ENCODE results near the gene TNS3.

TNS3 gene

GRCh38 chr7:47432671-47433563, 149.0 kb downstream of the TNS3 start:
- Histone ChIP-seq H3K4me2 (ENCODE audit: low read length, poor library complexity, severe bottlenecking) (no peak overlapping the region), H4K8ac (ENCODE audit: low read length) (no peak overlapping the region), H3K4me1 (ENCODE audit: control insufficient read depth, insufficient read depth, low read depth, low read length) (peaks cover 3% of the 10 kb centered on the region), H3K9ac (ENCODE audit: low read length) (no peak overlapping the region), H3K23ac (ENCODE audit: low read length in 2 of 2) (no peak overlapping the region), H4K91ac (ENCODE audit: low read length) (no peak overlapping the region), H3K4me3 (ENCODE audit: insufficient read depth in 1 of 2, low read depth in 1 of 2, low read length in 2 of 2) (no peak overlapping the region), H3K27me3 (ENCODE audit: control insufficient read depth in 1 of 2, insufficient read depth in 1 of 2, low read length in 2 of 2) (peaks cover 0 to 10% of the 10 kb centered on the region in 2 experiments), H2AK5ac (ENCODE audit: low read length, severe bottlenecking) (no peak overlapping the region), H2BK120ac (ENCODE audit: low read depth, low read length) (no peak overlapping the region), H2BK12ac (ENCODE audit: low read length in 2 of 2) (no peak overlapping the region), H3K79me1 (replicated peaks; ENCODE audit: low read length, poor library complexity, severe bottlenecking) (peaks cover 24% of the 10 kb centered on the region), H3K27ac (ENCODE audit: low read length, poor library complexity, severe bottlenecking) (no peak overlapping the region), H3K4ac (ENCODE audit: low read depth in 1 of 2, low read length in 2 of 2) (no peak overlapping the region), H3K9me3 (ENCODE audit: control insufficient read depth, low read length) (no peaks in the 10 kb centered on the region), H3K14ac (ENCODE audit: low read length in 2 of 2) (no peak overlapping the region), H2BK5ac (ENCODE audit: low read depth, low read length, poor library complexity, severe bottlenecking) (no peak overlapping the region), H2BK15ac (ENCODE audit: low read depth, poor library complexity, severe bottlenecking) (no peak overlapping the region), H3K36me3 (ENCODE audit: control insufficient read depth in 1 of 2, insufficient read depth in 2 of 2, low read depth in 1 of 2, low read length in 2 of 2) (peaks cover 0 to 30% of the 10 kb centered on the region in 2 experiments), H2AFZ (ENCODE audit: low read depth, low read length) (no peak overlapping the region), H3K18ac (ENCODE audit: low read depth in 1 of 2, low read length in 2 of 2) (no peak overlapping the region)
- DNase-seq = no peak
- WGBS = 95% methylated on average over 17 of the region's 17 CpGs

DNA sequence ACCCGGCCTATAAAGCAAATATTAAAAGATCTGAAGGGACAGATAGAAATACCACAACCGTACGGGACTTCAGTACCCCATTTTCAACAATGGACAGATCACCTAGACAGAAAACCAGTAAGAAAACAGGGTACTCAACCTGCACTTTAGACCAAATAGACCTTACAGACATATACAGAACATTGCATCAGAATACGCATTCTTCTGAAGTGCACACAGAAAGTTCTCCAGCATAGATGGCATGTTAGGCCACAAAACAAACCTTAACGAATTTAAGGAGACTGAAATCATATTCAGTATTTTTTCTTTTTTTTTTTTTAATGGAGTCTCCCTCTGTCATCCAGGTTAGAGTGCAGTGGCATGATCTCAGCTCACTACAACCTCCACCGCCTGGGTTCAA, 151.5 kb downstream of the TNS3 start:
- 85% methylated on average over 6 of the region's 6 CpGs for WGBS
- peaks cover 25% of the 10 kb centered on the region for H3K79me1 ChIP-seq (replicated peaks; ENCODE audit: low read length, poor library complexity, severe bottlenecking)
- no peak for DNase-seq
- no peak overlapping the region for H2BK15ac ChIP-seq (ENCODE audit: low read depth, poor library complexity, severe bottlenecking)
- no peak overlapping the region for H2BK120ac ChIP-seq (ENCODE audit: low read depth, low read length)
- no peak overlapping the region for H3K27ac ChIP-seq (ENCODE audit: low read length, poor library complexity, severe bottlenecking)
- no peaks in the 10 kb centered on the region for H3K9me3 ChIP-seq (ENCODE audit: control insufficient read depth, low read length)
- peaks cover 0 to 34% of the 10 kb centered on the region in 2 experiments for H3K36me3 ChIP-seq (ENCODE audit: control insufficient read depth in 1 of 2, insufficient read depth in 2 of 2, low read depth in 1 of 2, low read length in 2 of 2)
- no peak overlapping the region for H3K4me2 ChIP-seq (ENCODE audit: low read length, poor library complexity, severe bottlenecking)
- H3K4ac ChIP-seq (ENCODE audit: low read depth in 1 of 2, low read length in 2 of 2) = no peak overlapping the region
- H2BK12ac ChIP-seq (ENCODE audit: low read length in 2 of 2) = no peak overlapping the region
- H3K27me3 ChIP-seq (ENCODE audit: control insufficient read depth in 1 of 2, insufficient read depth in 1 of 2, low read length in 2 of 2) = peaks cover 0 to 10% of the 10 kb centered on the region in 2 experiments
- no peak overlapping the region for H4K91ac ChIP-seq (ENCODE audit: low read length)
- H3K14ac ChIP-seq (ENCODE audit: low read length in 2 of 2) = no peak overlapping the region
- no peak overlapping the region for H3K18ac ChIP-seq (ENCODE audit: low read depth in 1 of 2, low read length in 2 of 2)
- no peak overlapping the region for H3K4me3 ChIP-seq (ENCODE audit: insufficient read depth in 1 of 2, low read depth in 1 of 2, low read length in 2 of 2)
- no peak overlapping the region for H3K23ac ChIP-seq (ENCODE audit: low read length in 2 of 2)
- peaks cover 3% of the 10 kb centered on the region for H3K4me1 ChIP-seq (ENCODE audit: control insufficient read depth, insufficient read depth, low read depth, low read length)
- no peak overlapping the region for H2AK5ac ChIP-seq (ENCODE audit: low read length, severe bottlenecking)
- H2AFZ ChIP-seq (ENCODE audit: low read depth, low read length) = no peak overlapping the region
- H2BK5ac ChIP-seq (ENCODE audit: low read depth, low read length, poor library complexity, severe bottlenecking) = no peak overlapping the region
- no peak overlapping the region for H4K8ac ChIP-seq (ENCODE audit: low read length)
- no peak overlapping the region for H3K9ac ChIP-seq (ENCODE audit: low read length)

DNA sequence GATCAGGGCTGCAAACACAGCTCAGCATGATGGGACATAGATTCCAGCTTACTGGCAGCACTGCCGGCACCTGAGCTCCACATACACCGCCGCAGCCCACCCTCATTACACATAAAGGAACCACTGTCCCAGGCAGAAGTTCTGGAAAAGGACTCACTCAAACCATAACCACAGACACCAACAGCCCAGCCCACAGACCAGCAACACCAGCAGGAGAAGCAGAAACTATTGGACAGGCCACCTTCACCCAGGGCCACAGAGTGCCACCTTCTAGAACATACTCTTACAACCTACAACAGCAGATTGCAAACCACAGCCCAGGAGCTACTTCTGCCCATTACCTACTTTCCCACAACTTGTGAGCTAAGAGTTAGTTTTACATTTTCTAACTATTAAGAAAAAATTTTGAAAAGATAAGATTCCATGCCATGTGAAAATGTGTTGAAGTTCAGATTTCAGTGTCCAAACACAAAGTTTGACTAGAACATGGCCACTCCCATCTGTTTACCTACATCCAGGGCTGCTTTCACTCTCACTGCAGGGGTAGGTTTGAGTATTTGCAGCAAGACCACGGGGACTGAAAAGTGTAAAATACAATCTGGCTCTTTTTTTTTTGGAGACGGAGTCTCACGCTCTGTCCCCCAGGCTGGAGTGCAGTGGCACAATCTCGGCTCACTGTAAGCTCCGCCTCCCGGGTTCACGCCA, 153.0 kb downstream of the TNS3 start:
- Histone ChIP-seq H2AFZ (ENCODE audit: low read depth, low read length) (no peak overlapping the region), H3K4ac (ENCODE audit: low read depth in 1 of 2, low read length in 2 of 2) (no peak overlapping the region), H3K23ac (ENCODE audit: low read length in 2 of 2) (no peak overlapping the region), H3K4me1 (ENCODE audit: control insufficient read depth, insufficient read depth, low read depth, low read length) (peaks cover 3% of the 10 kb centered on the region), H2BK12ac (ENCODE audit: low read length in 2 of 2) (no peak overlapping the region), H3K27me3 (ENCODE audit: control insufficient read depth in 1 of 2, insufficient read depth in 1 of 2, low read length in 2 of 2) (peaks cover 0 to 10% of the 10 kb centered on the region in 2 experiments), H2BK120ac (ENCODE audit: low read depth, low read length) (no peak overlapping the region), H4K8ac (ENCODE audit: low read length) (no peak overlapping the region), H2AK5ac (ENCODE audit: low read length, severe bottlenecking) (no peak overlapping the region), H3K9me3 (ENCODE audit: control insufficient read depth, low read length) (no peaks in the 10 kb centered on the region), H3K4me3 (ENCODE audit: insufficient read depth in 1 of 2, low read depth in 1 of 2, low read length in 2 of 2) (no peak overlapping the region), H3K4me2 (ENCODE audit: low read length, poor library complexity, severe bottlenecking) (no peak overlapping the region), H3K18ac (ENCODE audit: low read depth in 1 of 2, low read length in 2 of 2) (no peak overlapping the region), H3K9ac (ENCODE audit: low read length) (no peak overlapping the region), H2BK5ac (ENCODE audit: low read depth, low read length, poor library complexity, severe bottlenecking) (no peak overlapping the region), H3K14ac (ENCODE audit: low read length in 2 of 2) (no peak overlapping the region), H2BK15ac (ENCODE audit: low read depth, poor library complexity, severe bottlenecking) (no peak overlapping the region), H3K27ac (ENCODE audit: low read length, poor library complexity, severe bottlenecking) (no peak overlapping the region), H3K36me3 (ENCODE audit: control insufficient read depth in 1 of 2, insufficient read depth in 2 of 2, low read depth in 1 of 2, low read length in 2 of 2) (peaks cover 0 to 38% of the 10 kb centered on the region in 2 experiments), H3K79me1 (replicated peaks; ENCODE audit: low read length, poor library complexity, severe bottlenecking) (peaks cover 22% of the 10 kb centered on the region), H4K91ac (ENCODE audit: low read length) (no peak overlapping the region)
- 92% methylated on average over 5 of the region's 10 CpGs for WGBS
- DNase-seq = no peak

- H3K4ac ChIP-seq (ENCODE audit: low read depth in 1 of 2, low read length in 2 of 2) = no peak overlapping the region
- no peak overlapping the region for H3K9ac ChIP-seq (ENCODE audit: low read length)
- H3K27me3 ChIP-seq (ENCODE audit: control insufficient read depth in 1 of 2, insufficient read depth in 1 of 2, low read length in 2 of 2) = peaks cover 0 to 9% of the 10 kb centered on the region in 2 experiments
- no peak overlapping the region for H3K18ac ChIP-seq (ENCODE audit: low read depth in 1 of 2, low read length in 2 of 2)
- H2BK12ac ChIP-seq (ENCODE audit: low read length in 2 of 2) = no peak overlapping the region
- H3K4me1 ChIP-seq (ENCODE audit: control insufficient read depth, insufficient read depth, low read depth, low read length) = peaks cover 4% of the 10 kb centered on the region
- no peak overlapping the region for H4K8ac ChIP-seq (ENCODE audit: low read length)
- no peak overlapping the region for H3K23ac ChIP-seq (ENCODE audit: low read length in 2 of 2)
- no peak overlapping the region for H2AFZ ChIP-seq (ENCODE audit: low read depth, low read length)
- DNase-seq = no peak
- no peak overlapping the region for H3K14ac ChIP-seq (ENCODE audit: low read length in 2 of 2)
- no peak overlapping the region for H3K4me2 ChIP-seq (ENCODE audit: low read length, poor library complexity, severe bottlenecking)
- 93% methylated on average over 12 of the region's 12 CpGs for WGBS
- H3K27ac ChIP-seq (ENCODE audit: low read length, poor library complexity, severe bottlenecking) = no peak overlapping the region
- no peak overlapping the region for H4K91ac ChIP-seq (ENCODE audit: low read length)
- H2BK15ac ChIP-seq (ENCODE audit: low read depth, poor library complexity, severe bottlenecking) = no peak overlapping the region
- no peak overlapping the region for H2BK5ac ChIP-seq (ENCODE audit: low read depth, low read length, poor library complexity, severe bottlenecking)
- H3K4me3 ChIP-seq (ENCODE audit: insufficient read depth in 1 of 2, low read depth in 1 of 2, low read length in 2 of 2) = no peak overlapping the region
- H3K9me3 ChIP-seq (ENCODE audit: control insufficient read depth, low read length) = no peaks in the 10 kb centered on the region
- peaks cover 0 to 41% of the 10 kb centered on the region in 2 experiments for H3K36me3 ChIP-seq (ENCODE audit: control insufficient read depth in 1 of 2, insufficient read depth in 2 of 2, low read depth in 1 of 2, low read length in 2 of 2)
- H3K79me1 ChIP-seq (replicated peaks; ENCODE audit: low read length, poor library complexity, severe bottlenecking) = peaks cover 21% of the 10 kb centered on the region
- no peak overlapping the region for H2BK120ac ChIP-seq (ENCODE audit: low read depth, low read length)
- no peak overlapping the region for H2AK5ac ChIP-seq (ENCODE audit: low read length, severe bottlenecking)
Observed at GRCh38 chr7:47428052-47428767, 153.7 kb downstream of the TNS3 start.

All from mesenchymal stem cell (in vitro differentiated cells and primary cell).